A549 (cell line): ENCODE data around the gene UGT1A4. TPM values are rescaled to one million over a fixed set of nuclear protein-coding genes. Genes with fewer than 3 reads are reported as not detected.
A peak's percentile ranks its signal among the peaks of the same experiment; 100 is the strongest.

Experiments used
- ATAC-seq, 2 experiments: fragments of 200-7000 bp in 1 of 2; fragments of >200 bp in 1 of 2; cut with Nextera tagmentation in 1 of 2; cut with Tn5 transposase in 1 of 2; 3 replicates each; pipeline versions ENCODE4 v1.8.0 to v1.9.1; 2018 to 2020; ENCODE audit warnings: mild to moderate bottlenecking in 1 of 2, moderate library complexity in 1 of 2
- CTCF ChIA-PET: fragments of 300-600 bp; sonication (Branson Sonifier 250); formaldehyde crosslinking; extraction: SDS; loops from one replicate; lab custom pipeline; 2021; ENCODE audit warnings: antibody characterized with exemption, inconsistent platforms; lab: Yijun Ruan, JAX
- POLR2A ChIA-PET: fragments of 350-600 bp; formaldehyde crosslinking; extraction: SDS; loops from one replicate; lab custom pipeline; 2021; ENCODE audit warnings: antibody characterized with exemption, inconsistent platforms; lab: Yijun Ruan, JAX
- DNase-seq, 2 experiments: peaks; one replicate each; pipeline versions ENCODE4 v3.0.0 to v3.0.0-alpha.2; 2011 to 2016; ENCODE audit warnings: low read depth in 1 of 2, low spot score in 1 of 2
- FAIRE-seq: peaks from 2 replicates; lab custom pipeline; 2011; peaks lifted over from hg19 to GRCh38; lab: Jason Lieb, UNC
- H3K27ac ChIP-seq, 2 experiments: fragments of >200 bp; sonication (Bioruptor Twin); formaldehyde crosslinking; 3 replicates each; pipeline ENCODE4 v1.5.1; 2016 to 2017
- H3K4me1 ChIP-seq: fragments of >200 bp; sonication (Bioruptor Twin); formaldehyde crosslinking; 3 replicates; pipeline ENCODE4 v1.6.1; 2016
- H3K4me2 ChIP-seq: fragments of >200 bp; sonication (Bioruptor Twin); formaldehyde crosslinking; 3 replicates; pipeline ENCODE4 v1.6.1; 2016
- H3K4me3 ChIP-seq: fragments of >200 bp; sonication (Bioruptor Twin); formaldehyde crosslinking; 3 replicates; pipeline ENCODE4 v1.5.1; 2016
- H3K9me3 ChIP-seq: fragments of >200 bp; sonication (Bioruptor Twin); formaldehyde crosslinking; 3 replicates; pipeline ENCODE4 v1.6.1; 2016
- CBX2 ChIP-seq: fragments of 200-600 bp; sonication (generic); IDR thresholded peaks from 2 replicates; pipeline ENCODE4 v1.6.1; 2016; ENCODE audit warnings: low read depth, mild to moderate bottlenecking, borderline replicate concordance
- CBX8 ChIP-seq: fragments of 200-600 bp; sonication (generic); IDR thresholded peaks from 2 replicates; pipeline ENCODE4 v1.6.1; 2016
- CHD2 ChIP-seq: fragments of 150-350 bp; IDR thresholded peaks from 2 replicates; pipeline ENCODE4 v1.6.1; 2014; ENCODE audit warnings: low read length; ENCODE audit not compliant: partially characterized antibody
- E2F6 ChIP-seq: IDR thresholded peaks from 2 replicates; pipeline ENCODE4 v1.6.1; 2012; ENCODE audit warnings: low read depth, borderline replicate concordance
- EP300 ChIP-seq, 2 experiments: fragments of >200 bp; sonication (Bioruptor Twin); formaldehyde crosslinking; IDR thresholded peaks; 2 replicates in 1 of 2; 3 replicates in 1 of 2; pipeline ENCODE4 v1.6.1; 2016 to 2017
- ESRRA ChIP-seq: fragments of 150-350 bp; IDR thresholded peaks from 2 replicates; pipeline ENCODE4 v1.6.1; 2014; ENCODE audit warnings: mild to moderate bottlenecking, low read length, borderline replicate concordance
- FOSB ChIP-seq: fragments of 250-450 bp; sonication (Bioruptor Pico); IDR thresholded peaks from 2 replicates; pipeline ENCODE4 v1.5.0; 2020; ENCODE audit warnings: mild to moderate bottlenecking, moderate library complexity
- FOSL2 ChIP-seq, 2 experiments: fragments of 450-650 bp in 1 of 2; fragments of >200 bp in 1 of 2; sonication (Bioruptor Twin) in 1 of 2; formaldehyde crosslinking; IDR thresholded peaks; 2 replicates each; pipeline versions ENCODE4 v1.5.0 to v1.6.1; 2016 to 2020; ENCODE audit warnings: mild to moderate bottlenecking in 1 of 2, moderate library complexity in 1 of 2
- HES2 ChIP-seq: fragments of >200 bp; sonication (Bioruptor Twin); formaldehyde crosslinking; IDR thresholded peaks from 2 replicates; pipeline ENCODE4 v1.6.1; 2016
- HEYL ChIP-seq: fragments of 250-450 bp; sonication (Bioruptor Pico); IDR thresholded peaks from 2 replicates; pipeline ENCODE4 v1.8.0; 2021; ENCODE audit warnings: mild to moderate bottlenecking, moderate library complexity
- HOXA7 ChIP-seq: fragments of 250-450 bp; sonication (Bioruptor Pico); IDR thresholded peaks from 2 replicates; pipeline ENCODE4 v1.5.0; 2020; ENCODE audit warnings: mild to moderate bottlenecking, moderate library complexity
- HOXB13 ChIP-seq: fragments of 250-450 bp; sonication (Bioruptor Pico); IDR thresholded peaks from 2 replicates; pipeline ENCODE4 v1.5.0; 2020; ENCODE audit warnings: low read depth, mild to moderate bottlenecking, moderate library complexity
- JUNB ChIP-seq: fragments of >200 bp; sonication (Bioruptor Twin); formaldehyde crosslinking; IDR thresholded peaks from 2 replicates; pipeline ENCODE4 v1.6.1; 2016
- KDM5A ChIP-seq: fragments of 200-600 bp; sonication (generic); IDR thresholded peaks from 2 replicates; pipeline ENCODE4 v1.6.1; 2016; ENCODE audit warnings: antibody characterized with exemption, mild to moderate bottlenecking
- NPAS2 ChIP-seq: fragments of 250-450 bp; sonication (Bioruptor Pico); IDR thresholded peaks from 2 replicates; pipeline ENCODE4 v1.8.0; 2022; ENCODE audit warnings: mild to moderate bottlenecking, moderate library complexity, borderline replicate concordance
- NR3C1 ChIP-seq: fragments of >200 bp; sonication (Bioruptor Twin); formaldehyde crosslinking; IDR thresholded peaks from 3 replicates; pipeline ENCODE4 v1.6.1; 2017
- PBX3 ChIP-seq: IDR thresholded peaks from 2 replicates; pipeline ENCODE4 v1.6.1; 2012
- POLR2A ChIP-seq: IDR thresholded peaks from 2 replicates; pipeline ENCODE4 v1.6.1; 2012; ENCODE audit warnings: mild to moderate bottlenecking, low read length
- RCOR1 ChIP-seq: fragments of 150-350 bp; IDR thresholded peaks from 2 replicates; pipeline ENCODE4 v1.6.1; 2014; ENCODE audit warnings: antibody characterized with exemption, low read length, low read depth
- REST ChIP-seq: fragments of 200-600 bp; sonication (generic); IDR thresholded peaks from 2 replicates; pipeline ENCODE4 v1.6.1; 2016; ENCODE audit warnings: antibody characterized with exemption, mild to moderate bottlenecking, moderate library complexity
- TP53 ChIP-seq: fragments of 250-450 bp; sonication (Bioruptor Pico); IDR thresholded peaks from 2 replicates; pipeline ENCODE4 v1.5.0; 2021; ENCODE audit warnings: mild to moderate bottlenecking, moderate library complexity
- ZSCAN20 ChIP-seq: fragments of 250-450 bp; sonication (Bioruptor Pico); IDR thresholded peaks from 2 replicates; pipeline ENCODE4 v1.8.0; 2022; ENCODE audit warnings: mild to moderate bottlenecking, moderate library complexity
- WGBS: methylation state at CpG from one replicate; pipeline ENCODE4 v1.1.6; 2017; ENCODE audit errors: missing lambda C conversion rate; 5-methylcytosine and 5-hydroxymethylcytosine counted together
- polyA plus RNA-seq, 4 experiments: library from polyadenylated mRNA; depleted of rRNA in 3 of 4; stranded (reverse); fragments of >200 nt; fragmentation: RNase III in 1 of 4; extraction: RNeasy Plus Mini Kit Qiagen cat#74134 plus additional on column Dnase treatment in 1 of 4; gene quantifications; 2 replicates in 3 of 4; 3 replicates in 1 of 4; pipeline ENCODE4 v1.2.3, GENCODE V29; 2011 to 2017

Gene UGT1A4
- polyA plus RNA-seq, 2 of the 4 experiments (the other 2 are of a cell fraction), result 0.13 to 0.14 TPM

- TF ChIP-seq HES2 (no peak), NR3C1 (no peak), HOXA7 (CRISPR knock-in tag) (no peak), JUNB (no peak), FOSL2 (IDR thresholded peaks at IDR 0.05) (no peak), FOSL2 (CRISPR knock-in tag; IDR thresholded peaks at IDR 0.05) (no peak), PBX3 (no peak), NPAS2 (no peak)
Observed at GRCh38 chr2:233800208-233800607, 81.7 kb downstream of the UGT1A4 start (continued).

GRCh38 chr2:233801357-233802131, 83.0 kb downstream of the UGT1A4 start:
- 84% methylated on average over 9 of the region's 9 CpGs for WGBS
- POLR2A ChIA-PET, result no interaction called here

GRCh38 chr2:233802132-233802815, 83.7 kb downstream of the UGT1A4 start:
- FAIRE-seq, result no peak
- H3K4me2 ChIP-seq, result no peak overlapping the region
- CTCF ChIA-PET, result interaction anchor here (0.9 kb wide), 1 partner anchor 30 kb away, joined by 3 read pairs; no protein-coding TSS in a partner anchor
- no peak for TF ChIP-seq KDM5A
- TF ChIP-seq PBX3, result no peak
- TF ChIP-seq E2F6, result no peak
- TF ChIP-seq REST, result no peak
- no peak for TF ChIP-seq EP300 (IDR thresholded peaks at IDR 0.05)
- no peak for TF ChIP-seq CBX8
- TF ChIP-seq POLR2A, result no peak
- no peak for TF ChIP-seq ZSCAN20 (CRISPR knock-in tag)
- TF ChIP-seq HOXB13 (CRISPR knock-in tag), result no peak
- no peak for TF ChIP-seq NR3C1
- TF ChIP-seq HEYL (CRISPR knock-in tag), result no peak
- no peak for TF ChIP-seq RCOR1
- TF ChIP-seq, all 56 proteins: peak for 0
- no peaks in the 10 kb centered on the region for H3K9me3 ChIP-seq
- H3K4me3 ChIP-seq, result no peak overlapping the region
- POLR2A ChIA-PET, result no interaction called here
- WGBS, result 100% methylated on average over 2 of the region's 3 CpGs
- ATAC-seq (no peak), DNase-seq (no peak)
- H3K4me1 ChIP-seq, result peaks cover 8% of the 10 kb centered on the region
- H3K27ac ChIP-seq, result peak overlapping the region; percentile 18 to 65; a peak in 3 of 6 replicates

More at GRCh38 chr2:233801357-233802131, 83.0 kb downstream of the UGT1A4 start:
- CTCF ChIA-PET, result interaction anchor here (0.5 to 0.9 kb wide), 2 partner anchors 31 to 259 kb away, joined by 3 to 4 read pairs; no protein-coding TSS in a partner anchor
- DNase-seq, result no peak
- H3K4me1 ChIP-seq, result peaks cover 8% of the 10 kb centered on the region
- no peak for TF ChIP-seq HEYL (CRISPR knock-in tag)
- no peak for TF ChIP-seq ESRRA
- no peak for TF ChIP-seq HES2
- no peak for TF ChIP-seq TP53 (CRISPR knock-in tag)
- no peak for TF ChIP-seq HOXA7 (CRISPR knock-in tag)
- no peak for TF ChIP-seq CBX2
- TF ChIP-seq POLR2A, result no peak
- TF ChIP-seq CHD2, result no peak
- TF ChIP-seq FOSB (CRISPR knock-in tag), result no peak
- peak overlapping the region; percentile 39; the same call in 1 of the 3 replicates for H3K4me2 ChIP-seq
- H3K27ac ChIP-seq, result peak overlapping the region; percentile 27 to 65; a peak in 4 of 6 replicates
- ATAC-seq, result peak in 1 of 2 experiments; percentile 50; a peak in 2 of 6 replicates
- no peak for FAIRE-seq
- no peaks in the 10 kb centered on the region for H3K9me3 ChIP-seq
- H3K4me3 ChIP-seq, result no peak overlapping the region
